H1 (cell line): ENCODE results near the gene WWC1. TPM values are rescaled to one million over a fixed set of nuclear protein-coding genes. Genes with fewer than 3 reads are reported as not detected.

Experiments
- polyA plus RNA-seq, 7 experiments: library from polyadenylated mRNA; depleted of rRNA in 3 of 7; stranded (reverse) in 5 of 7; unstranded in 2 of 7; fragments of >200 nt in 5 of 7; fragments of 200-250 nt in 2 of 7; gene quantifications; 1 replicate in 5 of 7; 2 replicates in 1 of 7; 4 replicates in 1 of 7; pipeline versions ENCODE4 v1.2.1 to v1.2.3, GENCODE V29; 2011 to 2013; ENCODE audit warnings: missing spikeins in 2 of 7, mixed read lengths in 2 of 7
- total RNA-seq: library from RNA; stranded (reverse); fragmentation: NEBNext Ultra II Directional; extraction: Animal tissue kit (Norgen Biotek cat#: 25700); gene quantifications from 2 replicates; pipeline ENCODE4 v1.2.1, GENCODE V29; 2021
- TF ChIP-seq, protein P1 (sequence below), 3 experiments: IDR thresholded peaks; 1 replicate in 2 of 3; 2 replicates in 1 of 3; pipeline versions ENCODE4 v1.5.1 to v1.6.1; 2011; ENCODE audit warnings: low read length in 3 of 3, mild to moderate bottlenecking in 3 of 3, inconsistent platforms in 2 of 3, low read depth in 1 of 3, moderate library complexity in 1 of 3; ENCODE audit not compliant: insufficient read depth in 1 of 3; ENCODE audit errors: control extremely low read depth in 1 of 3

Gene WWC1
- total and polyA plus RNA-seq, 2 of the 8 experiments (the other 6 are each of a cell fraction or from before 2014, with no cell fraction given), result 16.4 to 41.1 TPM

DNA sequence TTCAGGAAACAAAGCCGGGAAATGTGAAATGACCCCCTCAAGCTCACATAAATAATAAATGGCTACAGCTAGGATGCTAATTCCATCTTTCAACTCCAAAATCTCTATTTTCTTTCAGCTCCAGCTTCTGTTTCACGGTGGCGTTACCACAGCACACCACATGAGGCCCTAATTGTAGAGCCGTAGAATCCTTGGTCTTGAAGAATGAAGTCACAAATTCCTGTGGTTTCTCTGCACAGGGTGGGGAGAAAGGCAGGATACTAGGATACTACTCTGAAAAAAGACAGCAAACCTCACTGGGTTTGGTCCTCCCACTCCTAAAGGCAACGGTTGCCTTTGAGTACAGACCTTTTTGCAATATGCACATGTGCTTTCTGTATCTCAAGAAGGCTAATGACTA lies 180.9 kb downstream of the WWC1 start (continued):
- TF ChIP-seq, protein P1, sequence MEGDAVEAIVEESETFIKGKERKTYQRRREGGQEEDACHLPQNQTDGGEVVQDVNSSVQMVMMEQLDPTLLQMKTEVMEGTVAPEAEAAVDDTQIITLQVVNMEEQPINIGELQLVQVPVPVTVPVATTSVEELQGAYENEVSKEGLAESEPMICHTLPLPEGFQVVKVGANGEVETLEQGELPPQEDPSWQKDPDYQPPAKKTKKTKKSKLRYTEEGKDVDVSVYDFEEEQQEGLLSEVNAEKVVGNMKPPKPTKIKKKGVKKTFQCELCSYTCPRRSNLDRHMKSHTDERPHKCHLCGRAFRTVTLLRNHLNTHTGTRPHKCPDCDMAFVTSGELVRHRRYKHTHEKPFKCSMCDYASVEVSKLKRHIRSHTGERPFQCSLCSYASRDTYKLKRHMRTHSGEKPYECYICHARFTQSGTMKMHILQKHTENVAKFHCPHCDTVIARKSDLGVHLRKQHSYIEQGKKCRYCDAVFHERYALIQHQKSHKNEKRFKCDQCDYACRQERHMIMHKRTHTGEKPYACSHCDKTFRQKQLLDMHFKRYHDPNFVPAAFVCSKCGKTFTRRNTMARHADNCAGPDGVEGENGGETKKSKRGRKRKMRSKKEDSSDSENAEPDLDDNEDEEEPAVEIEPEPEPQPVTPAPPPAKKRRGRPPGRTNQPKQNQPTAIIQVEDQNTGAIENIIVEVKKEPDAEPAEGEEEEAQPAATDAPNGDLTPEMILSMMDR (IDR thresholded peaks at IDR 0.05; ENCODE audit: control extremely low read depth in 1 of 3, insufficient read depth in 1 of 3, low read depth in 1 of 3, low read length in 3 of 3), result no peak
